ENCODE measurements around the gene SPATA31C1.

DNA sequence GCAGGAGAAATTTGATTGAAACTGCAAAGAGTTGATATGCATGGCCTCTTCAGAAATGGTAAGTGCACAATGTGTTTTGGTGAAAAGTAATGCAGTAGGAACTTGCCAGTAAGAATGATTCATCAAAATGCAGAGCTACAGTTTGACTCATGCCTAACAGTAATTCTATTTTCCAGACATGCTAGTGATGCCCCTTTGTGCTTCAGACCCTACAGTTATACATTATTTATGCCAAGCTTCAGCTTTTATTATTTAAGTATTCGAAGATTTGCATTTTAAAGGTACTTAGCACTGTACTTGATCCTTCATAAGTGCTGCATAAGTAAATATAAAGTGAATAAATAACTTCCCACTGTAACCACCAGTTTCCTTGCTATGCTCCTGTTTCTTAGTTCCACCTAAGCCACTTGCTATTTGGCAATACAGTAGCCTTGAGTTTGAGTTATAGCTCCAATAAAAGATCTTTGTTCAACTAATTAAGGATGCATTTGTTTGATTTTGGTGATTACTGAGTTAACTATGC is 38.7 kb upstream of the SPATA31C1 start:
- TF ChIP-seq, protein P1, sequence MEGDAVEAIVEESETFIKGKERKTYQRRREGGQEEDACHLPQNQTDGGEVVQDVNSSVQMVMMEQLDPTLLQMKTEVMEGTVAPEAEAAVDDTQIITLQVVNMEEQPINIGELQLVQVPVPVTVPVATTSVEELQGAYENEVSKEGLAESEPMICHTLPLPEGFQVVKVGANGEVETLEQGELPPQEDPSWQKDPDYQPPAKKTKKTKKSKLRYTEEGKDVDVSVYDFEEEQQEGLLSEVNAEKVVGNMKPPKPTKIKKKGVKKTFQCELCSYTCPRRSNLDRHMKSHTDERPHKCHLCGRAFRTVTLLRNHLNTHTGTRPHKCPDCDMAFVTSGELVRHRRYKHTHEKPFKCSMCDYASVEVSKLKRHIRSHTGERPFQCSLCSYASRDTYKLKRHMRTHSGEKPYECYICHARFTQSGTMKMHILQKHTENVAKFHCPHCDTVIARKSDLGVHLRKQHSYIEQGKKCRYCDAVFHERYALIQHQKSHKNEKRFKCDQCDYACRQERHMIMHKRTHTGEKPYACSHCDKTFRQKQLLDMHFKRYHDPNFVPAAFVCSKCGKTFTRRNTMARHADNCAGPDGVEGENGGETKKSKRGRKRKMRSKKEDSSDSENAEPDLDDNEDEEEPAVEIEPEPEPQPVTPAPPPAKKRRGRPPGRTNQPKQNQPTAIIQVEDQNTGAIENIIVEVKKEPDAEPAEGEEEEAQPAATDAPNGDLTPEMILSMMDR (IDR thresholded peaks at IDR 0.05): no peak
- TF ChIP-seq EP300 (IDR thresholded peaks at IDR 0.05): no peak
- TF ChIP-seq POLR2AphosphoS5 (IDR thresholded peaks at IDR 0.05): no peak

Measured in upper lobe of left lung (tissue), 4 donors.